Duodenal mucosa (tissue), 2 donors: Measurements from ENCODE around the gene SIGLEC11.

Experiments used
- H3K27ac ChIP-seq: one replicate; pipeline ENCODE4 v1.7.0; 2013; ENCODE audit warnings: low read depth, low read length
- H3K27me3 ChIP-seq, 2 donors: one replicate each; pipeline ENCODE4 v1.7.0; 2013; ENCODE audit warnings: low read length in 2 of 2, control low read depth in 1 of 2; ENCODE audit not compliant: insufficient read depth in 2 of 2, control insufficient read depth in 1 of 2
- H3K36me3 ChIP-seq, 2 donors: one replicate each; pipeline ENCODE4 v1.7.0; 2013; ENCODE audit warnings: low read length in 2 of 2, control low read depth in 1 of 2; ENCODE audit not compliant: insufficient read depth in 2 of 2, control insufficient read depth in 1 of 2
- H3K4me1 ChIP-seq, 2 donors: one replicate each; pipeline ENCODE4 v1.7.0; 2013; ENCODE audit warnings: low read length in 2 of 2, control low read depth in 1 of 2; ENCODE audit not compliant: insufficient read depth in 2 of 2, control insufficient read depth in 1 of 2
- H3K4me3 ChIP-seq, 2 donors: one replicate each; pipeline ENCODE4 v1.7.0; 2013; ENCODE audit warnings: low read length in 2 of 2, low read depth in 1 of 2
- H3K9ac ChIP-seq, 2 donors: one replicate each; pipeline ENCODE4 v1.7.0; 2013; ENCODE audit warnings: low read length in 2 of 2, low read depth in 1 of 2
- H3K9me3 ChIP-seq, 2 donors: one replicate each; pipeline ENCODE4 v1.7.0; 2013; ENCODE audit warnings: low read length in 2 of 2, control low read depth in 1 of 2; ENCODE audit not compliant: control insufficient read depth in 1 of 2

Gene SIGLEC11

DNA sequence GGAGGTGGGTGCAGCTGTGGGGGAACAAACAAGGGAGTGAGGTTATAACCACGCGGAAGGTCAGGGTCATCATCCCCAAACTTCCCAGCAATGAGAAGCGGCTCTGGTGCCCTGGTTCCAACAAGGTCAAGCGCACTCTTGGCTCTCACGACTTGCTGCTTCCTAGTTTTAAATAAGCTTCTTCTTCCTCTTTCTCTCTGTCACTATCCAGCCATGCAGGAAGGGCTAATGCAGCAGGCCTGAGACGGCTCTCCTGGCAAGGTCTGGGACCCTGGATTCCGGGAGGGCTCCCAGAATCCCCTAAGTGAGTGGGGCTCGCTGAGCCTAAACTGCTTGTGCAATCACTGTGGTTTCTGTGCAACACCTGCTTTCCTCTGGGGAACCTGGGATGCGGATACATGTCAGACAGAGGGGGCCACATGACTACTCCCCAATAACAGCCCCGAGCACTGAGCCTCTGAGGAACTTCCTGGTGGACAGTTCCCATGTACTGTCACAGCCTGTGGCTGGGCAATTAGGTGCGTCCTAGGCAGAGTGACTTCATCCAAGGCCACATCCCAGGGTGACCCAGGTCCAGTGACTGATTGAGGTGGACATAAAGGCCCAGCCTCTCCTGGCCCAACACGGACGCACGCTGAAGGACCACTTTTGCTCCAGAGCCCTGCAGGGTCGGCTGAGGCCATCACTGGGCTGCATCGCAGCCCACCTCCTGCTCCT is 40.0 kb upstream of the SIGLEC11 start:
- Histone ChIP-seq H3K9me3 (no peaks in the 10 kb centered on the region), H3K4me1 (peaks cover 0 to 6% of the 10 kb centered on the region in 2 donors), H3K4me3 (no peak overlapping the region), H3K9ac (no peak overlapping the region), H3K36me3 (peaks cover 41 to 88% of the 10 kb centered on the region in 2 donors), H3K27ac (no peak overlapping the region), H3K27me3 (no peaks in the 10 kb centered on the region)

DNA sequence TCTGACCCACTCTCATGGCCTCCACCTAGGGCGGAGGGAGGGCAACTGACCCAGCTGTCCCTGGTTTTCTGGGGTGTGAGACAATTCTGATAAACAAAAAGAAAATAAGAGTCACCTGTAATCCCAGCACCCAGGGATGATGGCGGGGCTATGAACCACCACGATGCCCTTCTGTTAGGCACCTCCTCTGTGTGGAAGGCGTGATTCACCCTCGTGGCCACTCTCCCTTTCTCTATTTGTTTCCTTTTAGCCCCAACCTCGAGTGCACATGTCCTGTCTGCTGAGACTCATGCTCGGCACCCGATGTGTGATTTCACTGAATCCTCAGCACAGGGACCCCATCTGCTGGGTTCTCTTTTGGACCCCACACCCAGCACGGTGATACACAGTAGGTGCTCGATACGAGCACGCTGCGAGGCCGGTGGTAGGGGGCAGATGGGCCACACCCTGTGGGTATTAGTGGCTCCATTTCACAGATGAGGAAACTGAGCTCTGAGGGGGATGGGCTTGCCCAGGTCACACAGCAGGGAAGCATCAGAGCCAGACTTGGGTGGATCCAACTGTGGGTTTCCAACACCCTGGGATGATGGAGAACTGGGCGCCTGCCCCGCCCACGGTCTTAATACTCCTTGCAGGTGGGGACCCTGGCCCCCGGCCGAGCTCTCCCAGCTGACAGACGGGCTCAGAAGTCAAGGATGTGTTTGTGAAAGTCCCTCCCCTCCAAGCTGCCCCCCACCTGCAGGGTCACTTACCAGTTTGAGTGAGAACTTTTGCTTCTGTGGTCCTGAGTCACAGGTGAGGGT is 39.3 kb upstream of the SIGLEC11 start:
- H3K27ac ChIP-seq: no peak overlapping the region
- H3K9me3 ChIP-seq: no peaks in the 10 kb centered on the region
- no peak overlapping the region for H3K9ac ChIP-seq
- H3K4me1 ChIP-seq: peaks cover 0 to 6% of the 10 kb centered on the region in 2 donors
- no peak overlapping the region for H3K4me3 ChIP-seq
- H3K27me3 ChIP-seq: no peaks in the 10 kb centered on the region
- H3K36me3 ChIP-seq: peaks cover 39 to 87% of the 10 kb centered on the region in 2 donors

DNA sequence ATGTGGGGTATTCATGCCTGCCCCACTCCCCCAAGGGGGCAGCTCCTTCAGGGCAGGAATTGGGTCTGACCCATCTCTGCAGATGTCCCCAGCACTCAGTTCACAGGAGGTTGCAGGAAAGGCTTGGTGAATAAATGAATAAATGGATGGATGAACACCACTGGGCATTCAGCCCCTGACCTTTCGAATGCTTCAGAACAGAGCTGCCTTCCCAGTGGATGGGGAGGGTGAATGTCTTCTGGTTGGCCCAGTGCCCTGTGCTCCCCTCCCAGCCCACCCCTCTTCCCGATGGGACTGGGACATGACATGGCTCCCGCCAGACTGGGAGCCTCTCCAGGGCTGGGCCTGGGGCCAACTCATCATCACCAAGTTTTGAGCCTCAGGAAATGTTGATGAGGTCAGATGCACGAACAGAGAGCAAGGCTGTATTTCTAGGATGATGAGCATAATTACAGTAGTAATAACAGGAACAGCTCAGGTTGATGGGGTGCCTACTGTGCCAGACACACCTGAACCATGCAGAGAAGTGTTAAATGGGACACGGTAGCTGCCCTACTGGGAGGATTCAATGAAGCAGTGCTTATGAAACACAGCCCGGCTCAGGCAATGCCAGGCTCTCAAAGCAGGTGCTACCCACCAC is 38.5 kb upstream of the SIGLEC11 start:
- Histone ChIP-seq H3K9ac (no peak overlapping the region), H3K27ac (no peak overlapping the region), H3K36me3 (peaks cover 38 to 88% of the 10 kb centered on the region in 2 donors), H3K9me3 (no peaks in the 10 kb centered on the region), H3K27me3 (no peaks in the 10 kb centered on the region), H3K4me3 (no peak overlapping the region), H3K4me1 (peaks cover 0 to 5% of the 10 kb centered on the region in 2 donors)

GRCh38 chr19:49997709-49998108 is 36.7 kb upstream of the SIGLEC11 start:
- Histone ChIP-seq H3K4me1 (no peaks in the 10 kb centered on the region), H3K27ac (no peak overlapping the region), H3K9ac (no peak overlapping the region), H3K9me3 (no peaks in the 10 kb centered on the region), H3K4me3 (no peak overlapping the region), H3K36me3 (peaks cover 34 to 88% of the 10 kb centered on the region in 2 donors), H3K27me3 (no peaks in the 10 kb centered on the region)

- Histone ChIP-seq H3K4me1 (no peaks in the 10 kb centered on the region), H3K27me3 (no peaks in the 10 kb centered on the region), H3K9ac (no peak overlapping the region), H3K36me3 (peaks cover 51 to 87% of the 10 kb centered on the region in 2 donors), H3K27ac (no peak overlapping the region), H3K4me3 (no peak overlapping the region), H3K9me3 (no peaks in the 10 kb centered on the region)
Measured at GRCh38 chr19:49988433-49988832, 27.5 kb upstream of the SIGLEC11 start.

GRCh38 chr19:49988007-49988406 is 27.0 kb upstream of the SIGLEC11 start:
- H3K27ac ChIP-seq: no peak overlapping the region
- H3K4me3 ChIP-seq: no peak overlapping the region
- H3K36me3 ChIP-seq: peaks cover 54 to 84% of the 10 kb centered on the region in 2 donors
- no peak overlapping the region for H3K9ac ChIP-seq
- no peaks in the 10 kb centered on the region for H3K4me1 ChIP-seq
- no peaks in the 10 kb centered on the region for H3K27me3 ChIP-seq
- H3K9me3 ChIP-seq: no peaks in the 10 kb centered on the region

DNA sequence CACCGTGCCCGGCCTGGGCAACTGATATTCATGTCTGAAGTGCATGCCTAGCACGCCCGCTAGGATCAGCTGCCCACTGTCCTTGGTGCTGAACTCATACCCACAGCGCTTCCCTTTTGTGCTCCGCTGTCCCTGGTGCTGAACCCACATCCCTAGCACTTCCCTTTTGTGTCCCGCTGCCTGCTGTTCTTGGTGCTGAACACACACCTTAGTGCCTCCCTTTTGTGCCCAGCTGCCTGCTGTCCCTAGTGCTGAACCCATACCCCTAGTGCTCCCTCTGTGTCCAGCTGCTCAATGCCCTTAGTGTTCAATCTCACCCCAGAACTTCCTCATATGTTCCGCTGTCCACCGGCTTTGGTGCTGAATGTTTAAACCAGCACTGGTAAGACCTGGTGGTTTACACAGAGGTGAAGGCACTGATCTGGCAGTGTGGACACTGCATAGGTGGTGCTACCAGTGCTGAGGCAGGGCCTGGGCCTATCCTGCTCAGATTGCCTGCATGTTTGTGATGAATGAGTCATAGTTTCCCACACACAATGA is 26.3 kb upstream of the SIGLEC11 start:
- Histone ChIP-seq H3K9ac (no peak overlapping the region), H3K4me1 (no peaks in the 10 kb centered on the region), H3K27ac (no peak overlapping the region), H3K4me3 (no peak overlapping the region), H3K27me3 (no peaks in the 10 kb centered on the region), H3K36me3 (peaks cover 47 to 82% of the 10 kb centered on the region in 2 donors), H3K9me3 (no peaks in the 10 kb centered on the region)

- Histone ChIP-seq H3K4me3 (no peak overlapping the region), H3K4me1 (no peaks in the 10 kb centered on the region), H3K27ac (no peak overlapping the region), H3K36me3 (peaks cover 50 to 81% of the 10 kb centered on the region in 2 donors), H3K27me3 (no peaks in the 10 kb centered on the region), H3K9me3 (no peaks in the 10 kb centered on the region), H3K9ac (no peak overlapping the region)
Measured at GRCh38 chr19:49986354-49986753, 25.4 kb upstream of the SIGLEC11 start.

DNA sequence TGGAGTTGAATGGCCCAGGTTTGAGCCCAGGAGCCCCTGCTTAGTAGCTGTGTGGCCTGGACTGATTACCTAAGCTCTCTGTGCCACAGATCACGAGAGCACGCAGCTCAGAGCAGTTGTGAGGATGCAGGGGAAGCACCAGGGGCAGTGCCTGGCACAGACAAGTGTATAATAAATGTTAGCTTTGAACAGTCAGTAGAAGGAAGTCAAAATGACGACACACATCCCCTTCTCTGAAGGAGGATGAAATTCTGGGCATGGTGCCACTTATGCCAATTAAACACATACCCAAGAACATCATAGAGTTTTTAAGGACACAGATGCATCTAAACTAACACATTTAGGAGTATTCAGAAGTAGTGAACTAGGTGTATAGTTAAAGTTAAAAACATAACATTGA is 24.9 kb upstream of the SIGLEC11 start:
- no peaks in the 10 kb centered on the region for H3K4me1 ChIP-seq
- H3K9me3 ChIP-seq: no peaks in the 10 kb centered on the region
- no peak overlapping the region for H3K4me3 ChIP-seq
- H3K36me3 ChIP-seq: peaks cover 50 to 76% of the 10 kb centered on the region in 2 donors
- no peaks in the 10 kb centered on the region for H3K27me3 ChIP-seq
- no peak overlapping the region for H3K9ac ChIP-seq
- H3K27ac ChIP-seq: no peak overlapping the region

- no peak overlapping the region for H3K27ac ChIP-seq
- no peaks in the 10 kb centered on the region for H3K4me1 ChIP-seq
- no peaks in the 10 kb centered on the region for H3K27me3 ChIP-seq
- H3K9me3 ChIP-seq: no peaks in the 10 kb centered on the region
- no peak overlapping the region for H3K9ac ChIP-seq
- no peak overlapping the region for H3K4me3 ChIP-seq
- H3K36me3 ChIP-seq: peaks cover 47 to 66% of the 10 kb centered on the region in 2 donors
Measured at GRCh38 chr19:49984491-49984890, 23.5 kb upstream of the SIGLEC11 start.
